SJSA1 (cell line): ENCODE data around the gene SMAD4. TPM values are rescaled to one million over a fixed set of nuclear protein-coding genes. Genes with fewer than 3 reads are reported as not detected.

Experiments used
- DNase-seq, 2 experiments: peaks; one replicate each; pipeline ENCODE4 v3.0.0-alpha.2; 2015 to 2020; ENCODE audit warnings: low spot score in 2 of 2, low read depth in 1 of 2
- H3K27ac ChIP-seq: fragments of 250-450 bp; sonication (Bioruptor Pico); 2 replicates; pipeline ENCODE4 v1.5.1; 2020; ENCODE audit warnings: mild to moderate bottlenecking, moderate library complexity
- H3K27me3 ChIP-seq: fragments of 250-450 bp; sonication (Bioruptor Pico); replicated peaks from 2 replicates; pipeline ENCODE4 v1.5.1; 2020; ENCODE audit warnings: mild to moderate bottlenecking, moderate library complexity
- H3K36me3 ChIP-seq: fragments of 250-450 bp; sonication (Bioruptor Pico); 2 replicates; pipeline ENCODE4 v1.5.1; 2020; ENCODE audit warnings: mild to moderate bottlenecking
- H3K4me1 ChIP-seq: fragments of 250-450 bp; sonication (Bioruptor Pico); replicated peaks from 2 replicates; pipeline ENCODE4 v1.6.1; 2021; ENCODE audit warnings: mild to moderate bottlenecking
- H3K4me3 ChIP-seq: fragments of 250-450 bp; sonication (Bioruptor Pico); 2 replicates; pipeline ENCODE4 v1.5.1; 2020; ENCODE audit warnings: mild to moderate bottlenecking
- H3K9me3 ChIP-seq: fragments of 250-450 bp; sonication (Bioruptor Pico); replicated peaks from 2 replicates; pipeline ENCODE4 v1.5.1; 2020; ENCODE audit warnings: mild to moderate bottlenecking
- total RNA-seq: library from RNA; depleted of rRNA; stranded (reverse); fragments of >200 nt; shearing (Covaris generic); gene quantifications from 2 replicates; pipeline ENCODE4 v1.2.3, GENCODE V29; 2014

Gene SMAD4
- total RNA-seq, 1 experiment from 2014 or later, result 121 TPM

GRCh38 chr18:51037230-51037629, 7.2 kb downstream of the SMAD4 start:
- H3K36me3 ChIP-seq, result peaks cover 17% of the 10 kb centered on the region; the same call in 1 of the 2 replicates
- no peak overlapping the region for H3K27ac ChIP-seq
- H3K4me1 ChIP-seq, result no peaks in the 10 kb centered on the region
- no peaks in the 10 kb centered on the region for H3K9me3 ChIP-seq
- DNase-seq, result no peak
- H3K27me3 ChIP-seq, result no peaks in the 10 kb centered on the region
- H3K4me3 ChIP-seq, result no peak overlapping the region

- peaks cover 16% of the 10 kb centered on the region; the same call in 1 of the 2 replicates for H3K36me3 ChIP-seq
- no peaks in the 10 kb centered on the region for H3K4me1 ChIP-seq
- DNase-seq, result no peak
- H3K4me3 ChIP-seq, result no peak overlapping the region
- no peaks in the 10 kb centered on the region for H3K9me3 ChIP-seq
- no peaks in the 10 kb centered on the region for H3K27me3 ChIP-seq
- H3K27ac ChIP-seq, result no peak overlapping the region
Measured at GRCh38 chr18:51038110-51038509, 8.1 kb downstream of the SMAD4 start.

GRCh38 chr18:51039138-51040112, 9.4 kb downstream of the SMAD4 start:
- DNase-seq, result no peak
- Histone ChIP-seq H3K27ac (no peak overlapping the region), H3K9me3 (no peaks in the 10 kb centered on the region), H3K27me3 (no peaks in the 10 kb centered on the region), H3K4me1 (no peaks in the 10 kb centered on the region), H3K36me3 (peaks cover 8% of the 10 kb centered on the region), H3K4me3 (no peak overlapping the region)

- H3K27me3 ChIP-seq, result no peaks in the 10 kb centered on the region
Measured at GRCh38 chr18:51041677-51042352, 11.8 kb downstream of the SMAD4 start.

GRCh38 chr18:51044928-51045585, 15.0 kb downstream of the SMAD4 start:
- peak in 1 of 2 experiments; percentile 19 for DNase-seq
- no peaks in the 10 kb centered on the region for H3K27me3 ChIP-seq
- peaks cover 20% of the 10 kb centered on the region for H3K36me3 ChIP-seq
- H3K9me3 ChIP-seq, result no peaks in the 10 kb centered on the region
- H3K4me3 ChIP-seq, result no peak overlapping the region
- H3K27ac ChIP-seq, result no peak overlapping the region
- peaks cover 6% of the 10 kb centered on the region for H3K4me1 ChIP-seq

More at GRCh38 chr18:51041677-51042352, 11.8 kb downstream of the SMAD4 start:
- Histone ChIP-seq H3K27ac (no peak overlapping the region), H3K36me3 (peaks cover 3% of the 10 kb centered on the region), H3K4me1 (peaks cover 6% of the 10 kb centered on the region), H3K9me3 (no peaks in the 10 kb centered on the region), H3K4me3 (no peak overlapping the region)
- no peak for DNase-seq

DNA sequence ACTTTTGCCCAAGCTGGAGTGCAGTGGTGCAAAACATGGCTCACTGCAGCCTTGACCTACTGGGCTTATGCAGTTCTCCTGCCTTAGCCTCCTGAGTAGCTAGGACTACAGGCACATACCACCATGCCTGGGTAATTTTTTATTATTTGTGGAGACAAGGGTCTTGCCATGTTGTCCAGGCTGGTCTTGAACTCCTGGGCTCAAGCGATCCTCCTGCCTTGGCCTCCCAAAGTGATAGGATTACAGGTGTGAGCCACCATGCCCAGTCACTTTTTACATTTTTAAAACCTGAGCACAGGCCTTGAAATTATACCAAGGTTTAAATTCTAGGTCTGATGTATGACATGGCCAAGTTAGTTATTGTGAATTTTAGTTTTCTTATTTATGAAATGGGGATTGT, 18.2 kb downstream of the SMAD4 start:
- no peak for DNase-seq
- Histone ChIP-seq H3K4me3 (no peak overlapping the region), H3K27ac (no peak overlapping the region), H3K36me3 (peaks cover 38% of the 10 kb centered on the region), H3K9me3 (no peaks in the 10 kb centered on the region), H3K4me1 (peaks cover 6% of the 10 kb centered on the region), H3K27me3 (no peaks in the 10 kb centered on the region)

GRCh38 chr18:51049137-51049536, 19.1 kb downstream of the SMAD4 start:
- H3K27ac ChIP-seq, result no peak overlapping the region
- no peak for DNase-seq
- no peaks in the 10 kb centered on the region for H3K9me3 ChIP-seq
- peaks cover 6% of the 10 kb centered on the region for H3K4me1 ChIP-seq
- H3K27me3 ChIP-seq, result no peaks in the 10 kb centered on the region
- H3K36me3 ChIP-seq, result peaks cover 46% of the 10 kb centered on the region
- no peak overlapping the region for H3K4me3 ChIP-seq

- Histone ChIP-seq H3K9me3 (no peaks in the 10 kb centered on the region), H3K4me3 (no peak overlapping the region), H3K27me3 (no peaks in the 10 kb centered on the region), H3K4me1 (no peaks in the 10 kb centered on the region), H3K27ac (no peak overlapping the region), H3K36me3 (peaks cover 61% of the 10 kb centered on the region)
- peak in 1 of 2 experiments; percentile 35 for DNase-seq
Measured at GRCh38 chr18:51051105-51051712, 21.2 kb downstream of the SMAD4 start.

DNA sequence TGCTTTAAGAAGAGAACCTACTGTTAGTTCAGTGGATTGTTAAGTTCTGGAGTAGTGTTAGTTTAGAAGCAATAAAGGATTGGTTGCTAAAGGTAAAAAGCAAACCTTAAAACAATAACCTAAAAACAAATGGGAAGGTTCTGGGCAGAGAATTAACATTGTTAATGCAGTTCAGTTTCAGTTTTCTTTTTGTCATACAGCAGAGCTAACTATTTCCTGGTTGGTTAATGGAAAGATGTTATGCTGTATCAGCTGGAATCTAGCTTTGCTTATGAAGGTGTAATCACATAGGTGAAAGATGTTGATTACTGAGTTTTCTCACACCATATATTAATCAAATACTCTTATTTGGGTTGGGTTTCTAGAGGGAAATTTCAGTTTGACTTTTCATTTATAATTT, 23.8 kb downstream of the SMAD4 start:
- DNase-seq, result no peak
- no peak overlapping the region for H3K27ac ChIP-seq
- peaks cover 62% of the 10 kb centered on the region for H3K36me3 ChIP-seq
- no peaks in the 10 kb centered on the region for H3K4me1 ChIP-seq
- no peak overlapping the region for H3K4me3 ChIP-seq
- no peaks in the 10 kb centered on the region for H3K27me3 ChIP-seq
- no peaks in the 10 kb centered on the region for H3K9me3 ChIP-seq

GRCh38 chr18:51054764-51055163, 24.8 kb downstream of the SMAD4 start:
- no peaks in the 10 kb centered on the region for H3K27me3 ChIP-seq
- H3K9me3 ChIP-seq, result no peaks in the 10 kb centered on the region
- no peak for DNase-seq
- H3K4me1 ChIP-seq, result no peaks in the 10 kb centered on the region
- H3K36me3 ChIP-seq, result peaks cover 65% of the 10 kb centered on the region
- H3K4me3 ChIP-seq, result no peak overlapping the region
- H3K27ac ChIP-seq, result no peak overlapping the region

DNA sequence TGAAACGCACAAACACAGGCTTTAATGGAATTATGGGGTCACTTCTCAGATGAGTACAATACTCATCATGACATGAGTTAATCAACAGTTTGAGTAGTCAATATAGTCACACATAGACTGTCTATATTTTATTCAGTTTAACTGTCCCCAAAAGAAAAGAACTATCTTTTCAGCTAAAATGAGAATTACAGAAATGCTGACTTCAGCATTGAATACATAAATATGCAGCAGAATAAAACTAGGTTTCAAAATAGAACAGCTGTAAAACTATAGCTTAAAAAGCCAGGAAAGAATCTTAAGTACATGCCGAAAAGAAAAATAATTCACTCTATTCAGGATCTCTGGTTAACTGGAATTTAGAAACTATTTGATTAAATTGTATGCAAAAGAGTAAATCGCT, 30.0 kb downstream of the SMAD4 start:
- Histone ChIP-seq H3K9me3 (no peaks in the 10 kb centered on the region), H3K27ac (no peak overlapping the region), H3K4me3 (no peak overlapping the region), H3K4me1 (no peaks in the 10 kb centered on the region), H3K27me3 (no peaks in the 10 kb centered on the region), H3K36me3 (peaks cover 49% of the 10 kb centered on the region)
- no peak for DNase-seq

DNA sequence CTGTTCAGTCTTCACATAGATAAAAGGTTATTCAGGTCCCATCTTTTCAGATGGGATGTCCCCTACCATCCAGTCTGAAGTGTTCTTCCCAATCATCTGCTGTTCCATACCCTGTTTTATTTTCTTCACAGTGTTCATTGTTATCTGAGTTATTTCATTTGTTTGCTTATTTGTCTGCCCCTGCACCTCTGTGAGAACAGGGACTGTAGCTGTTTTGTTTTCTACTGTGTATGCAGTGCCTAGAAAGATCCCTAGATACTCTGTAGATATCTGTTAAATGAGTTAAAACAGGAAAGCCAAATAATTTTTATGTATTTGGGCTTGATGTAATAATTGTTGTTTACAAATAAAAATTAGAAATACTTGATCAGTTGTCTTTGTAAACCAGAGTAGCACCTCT, 34.2 kb downstream of the SMAD4 start:
- H3K27me3 ChIP-seq, result no peaks in the 10 kb centered on the region
- DNase-seq, result no peak
- H3K27ac ChIP-seq, result no peak overlapping the region

DNA sequence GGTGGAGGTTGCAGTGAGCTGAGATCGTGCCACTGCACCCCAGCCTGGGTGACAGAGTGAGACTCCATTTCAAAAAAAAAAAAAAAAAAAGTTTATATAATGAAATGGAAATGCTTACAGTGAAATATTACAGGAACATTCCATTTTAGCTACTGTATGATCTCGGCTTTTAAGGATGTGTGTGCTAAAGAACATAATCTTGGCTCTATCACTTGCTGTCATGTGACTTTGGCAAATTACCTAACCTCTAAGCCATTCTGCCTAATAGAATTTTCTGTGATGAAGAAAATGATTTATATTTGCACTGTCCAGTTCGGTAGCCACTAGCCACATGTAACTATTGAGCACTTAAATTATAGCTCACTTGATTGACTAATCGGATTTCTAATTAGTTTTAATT, 36.3 kb downstream of the SMAD4 start:
- no peaks in the 10 kb centered on the region for H3K9me3 ChIP-seq
- no peak for DNase-seq
- no peak overlapping the region for H3K4me3 ChIP-seq
- H3K27ac ChIP-seq, result no peak overlapping the region
- no peaks in the 10 kb centered on the region for H3K27me3 ChIP-seq
- peaks cover 45% of the 10 kb centered on the region for H3K36me3 ChIP-seq
- H3K4me1 ChIP-seq, result peaks cover 8% of the 10 kb centered on the region

More for the DNA sequence above, 34.2 kb downstream of the SMAD4 start:
- Histone ChIP-seq H3K4me3 (no peak overlapping the region), H3K36me3 (peaks cover 53% of the 10 kb centered on the region), H3K9me3 (no peaks in the 10 kb centered on the region), H3K4me1 (no peaks in the 10 kb centered on the region)
